Keratinocyte (primary cell): Measurements from ENCODE around the gene NCKAP5. TPM values are rescaled to one million over a fixed set of nuclear protein-coding genes. Genes with fewer than 3 reads are reported as not detected.

Source experiments
- DNase-seq: peaks from one replicate; pipeline ENCODE4 v3.0.0-alpha.2; 2011; ENCODE audit warnings: low read depth, missing footprints, low spot score
- FAIRE-seq: peaks from 2 replicates; lab custom pipeline; 2011; peaks lifted over from hg19 to GRCh38; lab: Jason Lieb, UNC
- H2AFZ ChIP-seq: 2 replicates; pipeline ENCODE4 v1.6.0; 2012; ENCODE audit warnings: low read length, control low read depth, inconsistent platforms; ENCODE audit not compliant: control insufficient read depth
- H3K27ac ChIP-seq: 2 replicates; pipeline ENCODE4 v1.5.1; 2011; ENCODE audit warnings: low read length; ENCODE audit not compliant: control insufficient read depth, insufficient read depth
- H3K27me3 ChIP-seq: 3 replicates; pipeline ENCODE4 v1.6.0; 2011; ENCODE audit warnings: low read length; ENCODE audit not compliant: control insufficient read depth, insufficient read depth; ENCODE audit errors: extremely low read depth
- H3K36me3 ChIP-seq, 2 experiments: 2 replicates in 1 of 2; 3 replicates in 1 of 2; pipeline ENCODE4 v1.5.1; 2011; ENCODE audit warnings: low read length in 2 of 2, mild to moderate bottlenecking in 1 of 2; ENCODE audit not compliant: control insufficient read depth in 2 of 2, insufficient read depth in 2 of 2; ENCODE audit errors: extremely low read depth in 1 of 2
- H3K4me1 ChIP-seq: 3 replicates; pipeline ENCODE4 v1.5.1; 2011; ENCODE audit warnings: low read length; ENCODE audit not compliant: control insufficient read depth, insufficient read depth; ENCODE audit errors: extremely low read depth
- H3K4me2 ChIP-seq: 3 replicates; pipeline ENCODE4 v1.6.0; 2011; ENCODE audit warnings: low read depth, low read length; ENCODE audit not compliant: control insufficient read depth, insufficient read depth; ENCODE audit errors: extremely low read depth
- H3K4me3 ChIP-seq, 3 experiments: fragments of 200-600 bp in 1 of 3; sonication (generic) in 1 of 3; 2 replicates in 2 of 3; 3 replicates in 1 of 3; pipeline ENCODE4 v1.5.1; 2011 to 2016; ENCODE audit warnings: low read length in 3 of 3, mild to moderate bottlenecking in 3 of 3, control low read depth in 2 of 3, inconsistent platforms in 1 of 3, low read depth in 1 of 3, mixed read lengths in 1 of 3, mixed run types in 1 of 3, moderate library complexity in 1 of 3; ENCODE audit not compliant: control insufficient read depth in 2 of 3, insufficient read depth in 2 of 3; ENCODE audit errors: extremely low read depth in 1 of 3
- H3K79me2 ChIP-seq: 2 replicates; pipeline ENCODE4 v1.6.0; 2012; ENCODE audit warnings: low read length; ENCODE audit not compliant: control insufficient read depth, insufficient read depth
- H3K9ac ChIP-seq: 3 replicates; pipeline ENCODE4 v1.6.0; 2011; ENCODE audit warnings: low read length; ENCODE audit not compliant: control insufficient read depth, insufficient read depth; ENCODE audit errors: extremely low read depth
- H3K9me1 ChIP-seq: 3 replicates; pipeline ENCODE4 v1.6.0; 2011; ENCODE audit warnings: low read length; ENCODE audit not compliant: control insufficient read depth, insufficient read depth; ENCODE audit errors: extremely low read depth
- H3K9me3 ChIP-seq: 2 replicates; pipeline ENCODE4 v1.5.1; 2012; ENCODE audit warnings: low read depth, low read length; ENCODE audit not compliant: control insufficient read depth
- H4K20me1 ChIP-seq: 3 replicates; pipeline ENCODE4 v1.6.0; 2011; ENCODE audit warnings: low read length; ENCODE audit not compliant: control insufficient read depth, insufficient read depth; ENCODE audit errors: extremely low read depth
- CTCF ChIP-seq, 3 experiments: IDR thresholded peaks in 1 of 3; conservative IDR thresholded peaks in 1 of 3; optimal IDR thresholded peaks in 1 of 3; 2 replicates in 2 of 3; 3 replicates in 1 of 3; pipeline versions ENCODE3 to v1.5.1; 2011; ENCODE audit warnings: low read length in 3 of 3, mild to moderate bottlenecking in 3 of 3, moderate library complexity in 2 of 3, control low read depth in 1 of 3, inconsistent platforms in 1 of 3; ENCODE audit not compliant: insufficient read depth in 2 of 3; ENCODE audit errors: extremely low read depth in 1 of 3
- EZH2 ChIP-seq: IDR thresholded peaks from one replicate; pipeline ENCODE4 v1.6.1; 2012; ENCODE audit warnings: inconsistent platforms, mild to moderate bottlenecking, low read length, moderate library complexity
- dilution Hi-C: fragments of 300-500 bp; cut with MboI; formaldehyde crosslinking; loops from one replicate; pipeline ENCODE4 v1.7.0; 2020; ENCODE audit warnings: low sequenced_read_pairs; ENCODE audit not compliant: extremely low pct_ligation_motif_present
- polyA plus RNA-seq, 5 experiments: library from polyadenylated mRNA; depleted of rRNA in 3 of 5; stranded (reverse) in 3 of 5; stranded (forward) in 1 of 5; unstranded in 1 of 5; fragments of >200 nt; gene quantifications; 1 replicate in 1 of 5; 2 replicates in 3 of 5; 3 replicates in 1 of 5; pipeline versions ENCODE4 v1.2.1 to v1.2.3, GENCODE V29; 2011 to 2012; ENCODE audit warnings: missing spikeins in 2 of 5, low read depth in 1 of 5, low replicate concordance in 1 of 5

Gene NCKAP5
- polyA plus RNA-seq, 1 donor (not counting 4 experiments of a cell fraction or from before 2014, with no cell fraction given), result 3.6 TPM

GRCh38 chr2:132757676-132758075 is 810.6 kb downstream of the NCKAP5 start:
- FAIRE-seq (no peak), DNase-seq (no peak)
- Histone ChIP-seq H4K20me1 (no peaks in the 10 kb centered on the region), H3K9ac (no peak overlapping the region), H3K4me2 (no peak overlapping the region), H3K4me1 (peaks cover 9% of the 10 kb centered on the region), H3K9me1 (no peaks in the 10 kb centered on the region), H3K4me3 (no peak overlapping the region), H3K79me2 (no peaks in the 10 kb centered on the region), H2AFZ (no peak overlapping the region), H3K27ac (no peak overlapping the region), H3K27me3 (no peaks in the 10 kb centered on the region), H3K36me3 (no peaks in the 10 kb centered on the region), H3K9me3 (no peaks in the 10 kb centered on the region)
- TF ChIP-seq CTCF (optimal IDR thresholded peaks at IDR 0.05 in 1 of 3, IDR thresholded peaks at IDR 0.05 in 1 of 3, conservative IDR thresholded peaks at IDR 0.05 in 1 of 3; ENCODE audit: extremely low read depth in 1 of 3, insufficient read depth in 2 of 3, low read length in 3 of 3) (no peak), EZH2 (no peak)
- dilution Hi-C loops, result no loop called here

- H4K20me1 ChIP-seq, result no peaks in the 10 kb centered on the region
- H3K79me2 ChIP-seq, result no peaks in the 10 kb centered on the region
- FAIRE-seq (no peak), DNase-seq (no peak)
- H3K9me3 ChIP-seq, result no peaks in the 10 kb centered on the region
- dilution Hi-C loops, result no loop called here
- H3K4me2 ChIP-seq, result no peak overlapping the region
- TF ChIP-seq EZH2 (no peak), CTCF (optimal IDR thresholded peaks at IDR 0.05 in 1 of 3, IDR thresholded peaks at IDR 0.05 in 1 of 3, conservative IDR thresholded peaks at IDR 0.05 in 1 of 3; ENCODE audit: extremely low read depth in 1 of 3, insufficient read depth in 2 of 3, low read length in 3 of 3) (no peak)
- H3K36me3 ChIP-seq, result no peaks in the 10 kb centered on the region
- H3K27me3 ChIP-seq, result no peaks in the 10 kb centered on the region
- H3K9ac ChIP-seq, result no peak overlapping the region
- no peak overlapping the region for H2AFZ ChIP-seq
- H3K9me1 ChIP-seq, result no peaks in the 10 kb centered on the region
- no peak overlapping the region for H3K27ac ChIP-seq
- H3K4me3 ChIP-seq, result no peak overlapping the region
- H3K4me1 ChIP-seq, result peaks cover 9% of the 10 kb centered on the region
Measured at GRCh38 chr2:132757002-132757589, 811.2 kb downstream of the NCKAP5 start.
